Breast epithelium (tissue), 4 donors: ENCODE measurements around the gene ROR2. TPM values are rescaled to one million over a fixed set of nuclear protein-coding genes. Genes with fewer than 3 reads are reported as not detected.
A peak's percentile ranks its signal among the peaks of the same experiment; 100 is the strongest.

Experiments used
- DNase-seq, 2 donors: peaks; one replicate each; pipeline ENCODE4 v3.0.0-alpha.2; 2019; ENCODE audit warnings: low spot score in 2 of 2
- H3K27ac ChIP-seq, 2 donors: fragments of 200-600 bp; sonication (generic) in 1 of 2; one replicate each; pipeline ENCODE4 v1.5.1; 2016 to 2019; ENCODE audit warnings: mild to moderate bottlenecking in 1 of 2
- H3K27me3 ChIP-seq, 2 donors: fragments of 200-600 bp; sonication (generic) in 1 of 2; one replicate each; pipeline versions ENCODE4 v1.5.1 to v1.6.0; 2017 to 2019; ENCODE audit warnings: control low read depth in 1 of 2, mild to moderate bottlenecking in 1 of 2
- H3K36me3 ChIP-seq: fragments of 200-600 bp; one replicate; pipeline ENCODE4 v1.5.1; 2019
- H3K4me1 ChIP-seq, 2 donors: fragments of 200-600 bp; sonication (generic); one replicate each; pipeline ENCODE4 v1.5.1; 2016 to 2019; ENCODE audit warnings: control low read depth in 1 of 2
- H3K4me3 ChIP-seq, 3 donors: fragments of 200-600 bp; sonication (generic); 1 replicate in 2 of 3; 2 replicates in 1 of 3; pipeline ENCODE4 v1.5.1; 2016 to 2019; ENCODE audit warnings: mild to moderate bottlenecking in 3 of 3, moderate library complexity in 2 of 3
- H3K9me3 ChIP-seq, 2 donors: fragments of 200-600 bp; sonication (generic) in 1 of 2; one replicate each; pipeline ENCODE4 v1.5.1; 2016 to 2019; ENCODE audit warnings: control low read depth in 1 of 2
- POLR2A ChIP-seq: fragments of 450-650 bp; IDR thresholded peaks from one replicate; pipeline ENCODE4 v1.6.1; 2016; ENCODE audit warnings: antibody characterized with exemption, mild to moderate bottlenecking, moderate library complexity
- POLR2AphosphoS5 ChIP-seq, 3 donors: sonication (generic); formaldehyde crosslinking; IDR thresholded peaks; one replicate each; pipeline ENCODE4 v1.6.1; 2017; ENCODE audit warnings: antibody characterized with exemption in 3 of 3
- intact Hi-C: fragments of 100-400 bp; cut with DNase I; formaldehyde crosslinking; loops from one replicate; pipeline ENCODE4 v1.15.1; 2023; ENCODE audit warnings: low total_unique reads
- total RNA-seq, 3 donors: library from RNA; depleted of rRNA; stranded (reverse); fragments of >200 nt; gene quantifications; one replicate each; pipeline ENCODE4 v1.1.0, GENCODE V29; 2016
- TF ChIP-seq, protein P1 (sequence below), 3 donors: fragments of 450-650 bp; IDR thresholded peaks; one replicate each; pipeline ENCODE4 v1.5.1; 2016 to 2017; ENCODE audit warnings: antibody characterized with exemption in 3 of 3, mild to moderate bottlenecking in 3 of 3, moderate library complexity in 3 of 3

The ROR2 gene
- total RNA-seq, 3 donors from 2014 or later: 2.1 to 25.6 (median 10.2) TPM

DNA sequence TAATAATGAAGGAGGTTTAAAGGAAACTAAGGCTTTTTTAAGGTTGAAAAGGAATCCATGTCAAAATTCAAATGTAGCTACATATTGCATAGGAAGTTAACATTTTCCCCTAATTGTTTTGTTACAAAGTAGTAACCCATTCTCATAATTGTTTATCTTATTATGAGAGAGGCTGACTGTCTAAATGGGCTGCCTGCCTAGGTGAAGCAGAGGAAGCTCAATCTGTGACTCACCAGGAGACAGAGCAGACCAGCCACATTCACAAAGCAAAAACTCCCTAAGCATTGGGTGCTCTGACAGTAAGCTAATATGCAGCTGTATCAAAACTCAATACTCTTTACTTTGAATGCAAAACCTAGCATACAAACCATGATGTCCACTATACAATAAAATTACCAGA is 208.5 kb downstream of the ROR2 start:
- intact Hi-C loops: no loop called here
- H3K27me3 ChIP-seq: no peaks in the 10 kb centered on the region
- H3K27ac ChIP-seq: no peak overlapping the region
- H3K4me3 ChIP-seq: no peak overlapping the region
- DNase-seq: no peak
- H3K4me1 ChIP-seq: no peaks in the 10 kb centered on the region
- no peaks in the 10 kb centered on the region for H3K9me3 ChIP-seq
- no peak for TF ChIP-seq POLR2A
- TF ChIP-seq, protein P1, sequence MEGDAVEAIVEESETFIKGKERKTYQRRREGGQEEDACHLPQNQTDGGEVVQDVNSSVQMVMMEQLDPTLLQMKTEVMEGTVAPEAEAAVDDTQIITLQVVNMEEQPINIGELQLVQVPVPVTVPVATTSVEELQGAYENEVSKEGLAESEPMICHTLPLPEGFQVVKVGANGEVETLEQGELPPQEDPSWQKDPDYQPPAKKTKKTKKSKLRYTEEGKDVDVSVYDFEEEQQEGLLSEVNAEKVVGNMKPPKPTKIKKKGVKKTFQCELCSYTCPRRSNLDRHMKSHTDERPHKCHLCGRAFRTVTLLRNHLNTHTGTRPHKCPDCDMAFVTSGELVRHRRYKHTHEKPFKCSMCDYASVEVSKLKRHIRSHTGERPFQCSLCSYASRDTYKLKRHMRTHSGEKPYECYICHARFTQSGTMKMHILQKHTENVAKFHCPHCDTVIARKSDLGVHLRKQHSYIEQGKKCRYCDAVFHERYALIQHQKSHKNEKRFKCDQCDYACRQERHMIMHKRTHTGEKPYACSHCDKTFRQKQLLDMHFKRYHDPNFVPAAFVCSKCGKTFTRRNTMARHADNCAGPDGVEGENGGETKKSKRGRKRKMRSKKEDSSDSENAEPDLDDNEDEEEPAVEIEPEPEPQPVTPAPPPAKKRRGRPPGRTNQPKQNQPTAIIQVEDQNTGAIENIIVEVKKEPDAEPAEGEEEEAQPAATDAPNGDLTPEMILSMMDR (IDR thresholded peaks at IDR 0.05): no peak
- no peak for TF ChIP-seq POLR2AphosphoS5 (IDR thresholded peaks at IDR 0.05)
- no peaks in the 10 kb centered on the region for H3K36me3 ChIP-seq

DNA sequence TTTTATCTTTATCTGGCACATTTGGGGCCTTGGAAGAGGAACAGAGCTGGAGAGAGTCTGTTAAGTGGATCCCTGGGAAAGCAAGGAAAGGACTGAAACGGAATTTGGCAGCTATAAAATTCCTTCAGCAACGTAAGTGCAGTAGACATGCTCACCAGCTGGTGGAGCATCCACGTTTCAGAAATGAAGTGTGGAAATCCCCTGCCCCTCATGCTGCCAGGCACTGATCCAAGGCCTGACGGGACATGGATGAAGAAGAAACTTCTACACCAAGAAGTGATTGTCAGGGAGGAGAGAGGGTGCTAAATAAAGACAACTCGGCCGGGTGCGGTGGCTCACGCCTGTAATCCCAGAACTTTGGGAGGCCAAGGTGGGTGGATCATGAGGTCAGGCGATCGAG is 209.3 kb downstream of the ROR2 start:
- no peak overlapping the region for H3K4me3 ChIP-seq
- no peak for DNase-seq
- no peaks in the 10 kb centered on the region for H3K4me1 ChIP-seq
- no peaks in the 10 kb centered on the region for H3K9me3 ChIP-seq
- no peak for TF ChIP-seq POLR2A
- TF ChIP-seq, protein P1 (IDR thresholded peaks at IDR 0.05): peak in 1 of 3 donors; percentile 33
- H3K27ac ChIP-seq: no peak overlapping the region
- H3K27me3 ChIP-seq: no peaks in the 10 kb centered on the region
- no peaks in the 10 kb centered on the region for H3K36me3 ChIP-seq
- intact Hi-C loops: no loop called here

DNA sequence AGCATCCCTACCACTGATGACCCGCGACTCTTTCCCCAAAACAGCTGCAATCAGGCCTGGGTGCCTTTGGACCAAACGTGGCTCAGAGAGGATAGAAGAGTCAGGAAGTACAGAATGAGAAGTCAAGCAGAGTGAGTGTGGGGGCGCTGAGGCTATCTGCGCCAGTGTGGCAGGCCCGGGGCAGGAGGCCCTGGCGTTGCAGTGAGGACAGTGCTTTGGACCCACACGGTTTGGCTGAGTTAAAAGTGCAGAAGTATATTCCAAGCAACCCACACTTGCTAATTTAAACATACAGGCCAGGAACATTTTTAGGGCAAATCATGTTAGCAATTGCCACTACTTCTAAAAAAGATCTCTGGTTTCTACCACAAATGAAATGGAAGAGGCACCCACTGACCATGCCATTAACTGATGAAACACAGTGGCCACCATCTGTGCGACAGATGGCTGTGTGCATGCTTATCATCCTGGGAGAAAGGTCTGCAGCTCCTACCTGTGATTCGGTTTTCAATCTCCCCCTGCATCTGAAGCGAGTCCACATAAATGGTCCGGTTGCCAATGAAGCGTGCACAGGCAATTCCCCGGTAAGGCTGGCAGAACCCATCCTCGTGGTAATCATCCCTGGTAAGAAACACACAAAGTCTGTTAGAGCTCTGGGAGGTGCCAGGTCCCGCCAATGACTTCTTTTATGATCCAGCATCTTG is 213.0 kb downstream of the ROR2 start:
- TF ChIP-seq POLR2A: no peak
- TF ChIP-seq POLR2AphosphoS5 (IDR thresholded peaks at IDR 0.05): no peak
- TF ChIP-seq, protein P1 (IDR thresholded peaks at IDR 0.05): no peak
- Histone ChIP-seq H3K36me3 (no peaks in the 10 kb centered on the region), H3K9me3 (no peaks in the 10 kb centered on the region), H3K27ac (no peak overlapping the region), H3K27me3 (no peaks in the 10 kb centered on the region), H3K4me3 (no peak overlapping the region), H3K4me1 (no peaks in the 10 kb centered on the region)
- intact Hi-C loops: no loop called here
- no peak for DNase-seq

DNA sequence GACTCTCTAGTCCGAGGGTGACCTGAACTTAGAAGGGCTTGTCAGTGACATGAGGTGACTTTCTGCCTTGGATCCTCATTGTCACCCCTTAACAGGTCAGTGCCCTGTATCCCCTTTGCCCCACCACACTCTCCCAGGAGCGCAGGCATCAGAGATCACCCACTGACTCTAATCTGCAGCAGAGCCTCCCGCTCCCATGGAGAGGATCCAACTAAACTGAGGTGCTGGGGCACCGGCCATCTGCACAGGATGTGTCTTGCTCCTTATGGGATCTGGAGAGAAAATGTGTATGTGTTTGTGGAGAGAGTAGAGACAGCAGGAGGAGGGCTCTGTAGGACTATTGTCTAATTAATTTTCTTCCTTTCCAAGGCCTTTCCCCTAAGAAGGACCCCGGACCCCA is 213.7 kb downstream of the ROR2 start:
- TF ChIP-seq POLR2A: no peak
- H3K27ac ChIP-seq: no peak overlapping the region
- H3K36me3 ChIP-seq: no peaks in the 10 kb centered on the region
- no peaks in the 10 kb centered on the region for H3K27me3 ChIP-seq
- DNase-seq: no peak
- H3K4me3 ChIP-seq: no peak overlapping the region
- H3K4me1 ChIP-seq: no peaks in the 10 kb centered on the region
- intact Hi-C loops: no loop called here
- H3K9me3 ChIP-seq: no peaks in the 10 kb centered on the region

DNA sequence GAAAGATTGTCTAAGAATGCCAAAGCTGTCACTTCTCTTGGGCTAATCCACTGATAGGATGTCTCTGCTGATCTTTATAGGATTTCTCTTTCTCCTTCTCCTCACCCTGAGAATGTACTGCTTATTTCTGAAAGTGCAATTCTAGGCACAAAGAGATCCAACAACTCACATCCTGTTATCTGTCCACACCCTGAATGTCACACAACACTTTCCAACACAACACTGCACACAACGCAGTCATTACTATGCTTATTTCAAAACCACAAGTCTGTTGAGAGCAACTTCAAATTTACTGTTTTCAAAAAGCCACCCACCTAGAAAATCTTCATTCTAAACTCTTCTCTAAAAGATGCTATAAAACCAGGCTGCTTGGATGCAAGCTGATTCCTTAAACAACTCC is 215.0 kb downstream of the ROR2 start:
- Histone ChIP-seq H3K4me3 (no peak overlapping the region), H3K9me3 (no peaks in the 10 kb centered on the region), H3K36me3 (no peaks in the 10 kb centered on the region), H3K4me1 (no peaks in the 10 kb centered on the region), H3K27ac (no peak overlapping the region), H3K27me3 (no peaks in the 10 kb centered on the region)
- TF ChIP-seq POLR2A (no peak), POLR2AphosphoS5 (IDR thresholded peaks at IDR 0.05) (no peak)
- TF ChIP-seq, protein P1 (IDR thresholded peaks at IDR 0.05): no peak
- DNase-seq: no peak
- intact Hi-C loops: no loop called here
